ENCODE measurements around the gene HPS1.

HPS1 gene

GRCh38 chr10:98396096-98397063, 50.4 kb downstream of the HPS1 start:
- TF ChIP-seq ZFX (IDR thresholded peaks at IDR 0.05), result no peak
- no peak for TF ChIP-seq CTCF (conservative IDR thresholded peaks at IDR 0.05)
- H3K27ac ChIP-seq, result no peak overlapping the region

DNA sequence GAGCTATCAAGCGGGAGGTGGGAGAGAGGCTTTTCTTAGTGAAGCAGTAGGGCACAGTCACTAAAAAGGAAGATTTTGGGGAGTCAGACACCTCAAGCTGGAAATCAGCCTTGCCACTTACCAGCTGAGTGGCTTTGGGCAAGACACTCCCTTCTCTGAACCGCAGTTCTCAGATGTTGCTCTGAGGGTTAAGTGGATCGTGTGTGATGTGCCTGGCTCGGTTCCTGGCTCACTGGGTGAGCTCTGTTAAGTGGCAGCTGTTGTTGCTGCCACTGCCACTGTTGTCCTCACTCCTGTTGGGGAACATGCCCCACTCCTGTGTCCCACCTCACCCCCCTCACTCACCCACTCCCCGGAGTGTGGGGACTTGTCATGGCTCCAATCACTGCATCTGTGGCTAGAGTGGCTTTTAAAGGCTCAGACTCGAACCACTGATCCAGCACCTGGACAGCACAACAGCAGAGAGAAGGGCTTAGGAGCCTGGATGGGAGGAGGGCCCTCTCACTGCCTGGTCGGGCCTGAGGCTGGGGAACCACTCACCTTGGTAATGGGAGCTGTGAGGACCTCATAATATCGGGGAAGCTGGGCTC, 51.8 kb downstream of the HPS1 start:
- no peak overlapping the region for H3K27ac ChIP-seq
- TF ChIP-seq ZFX (IDR thresholded peaks at IDR 0.05), result no peak
- no peak for TF ChIP-seq CTCF (conservative IDR thresholded peaks at IDR 0.05)

DNA sequence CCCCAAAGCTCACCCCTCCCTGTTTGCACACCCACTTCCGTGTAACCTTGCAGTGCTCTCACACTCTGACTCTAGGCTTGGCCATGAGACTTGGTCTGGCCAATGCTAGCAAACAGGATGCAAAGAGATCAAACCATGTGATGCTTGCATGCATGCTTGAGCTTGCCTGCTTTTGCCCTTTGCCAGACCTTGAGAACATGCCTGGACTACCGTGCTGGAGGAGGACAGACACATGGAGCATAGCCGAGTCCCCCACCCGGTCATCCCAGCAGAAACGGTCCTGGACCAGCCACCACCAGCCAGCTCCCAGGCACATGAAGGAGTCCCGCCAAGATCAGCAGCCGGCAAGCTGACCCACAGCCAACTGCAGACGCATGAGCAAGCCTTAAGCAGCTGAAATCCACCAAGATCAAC, 55.1 kb downstream of the HPS1 start:
- H3K27ac ChIP-seq, result no peak overlapping the region
- TF ChIP-seq CTCF (conservative IDR thresholded peaks at IDR 0.05) (no peak), ZFX (IDR thresholded peaks at IDR 0.05) (no peak)

DNA sequence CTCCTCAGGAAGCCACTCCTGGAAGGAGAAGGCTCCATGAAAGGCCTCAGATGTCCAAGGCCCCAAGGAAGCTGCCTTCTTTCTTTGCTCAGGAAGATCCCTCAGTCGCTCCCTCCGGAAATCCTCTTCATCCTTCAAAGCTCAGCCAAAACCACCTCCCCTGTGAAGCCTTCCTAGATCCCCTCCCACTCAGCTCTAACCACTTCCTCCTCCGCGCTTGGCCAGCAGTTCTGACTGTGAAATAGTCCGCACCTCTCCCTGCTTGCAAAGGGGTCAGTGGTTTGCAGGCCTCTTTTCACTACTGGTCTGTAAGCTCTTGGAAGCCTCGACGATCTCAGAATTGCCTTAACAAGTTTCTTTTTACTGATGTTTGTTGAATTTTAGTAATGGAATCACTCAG, 55.7 kb downstream of the HPS1 start:
- no peak overlapping the region for H3K27ac ChIP-seq
- TF ChIP-seq ZFX (IDR thresholded peaks at IDR 0.05), result no peak
- no peak for TF ChIP-seq CTCF (conservative IDR thresholded peaks at IDR 0.05)

DNA sequence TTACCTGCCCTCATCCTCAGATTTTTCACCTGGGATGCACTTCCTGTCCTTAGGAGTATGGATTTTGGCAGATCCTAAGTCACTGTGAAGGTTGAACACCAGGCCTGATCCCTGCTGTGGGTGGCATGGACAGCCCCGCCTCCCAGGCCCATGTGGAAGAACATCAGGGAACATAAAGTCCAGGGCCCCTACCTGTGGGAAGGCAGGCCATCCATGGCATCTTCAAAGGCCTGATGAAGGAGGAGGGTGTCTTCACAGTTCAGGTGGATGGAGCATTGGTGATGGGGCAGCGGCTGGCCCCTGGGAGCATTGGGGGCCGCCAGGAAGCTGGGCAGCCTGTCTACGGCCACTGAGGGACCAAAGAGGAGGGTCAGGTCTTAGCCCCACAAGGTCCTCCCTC, 56.3 kb downstream of the HPS1 start:
- no peak overlapping the region for H3K27ac ChIP-seq
- TF ChIP-seq CTCF (conservative IDR thresholded peaks at IDR 0.05), result no peak
- no peak for TF ChIP-seq ZFX (IDR thresholded peaks at IDR 0.05)

DNA sequence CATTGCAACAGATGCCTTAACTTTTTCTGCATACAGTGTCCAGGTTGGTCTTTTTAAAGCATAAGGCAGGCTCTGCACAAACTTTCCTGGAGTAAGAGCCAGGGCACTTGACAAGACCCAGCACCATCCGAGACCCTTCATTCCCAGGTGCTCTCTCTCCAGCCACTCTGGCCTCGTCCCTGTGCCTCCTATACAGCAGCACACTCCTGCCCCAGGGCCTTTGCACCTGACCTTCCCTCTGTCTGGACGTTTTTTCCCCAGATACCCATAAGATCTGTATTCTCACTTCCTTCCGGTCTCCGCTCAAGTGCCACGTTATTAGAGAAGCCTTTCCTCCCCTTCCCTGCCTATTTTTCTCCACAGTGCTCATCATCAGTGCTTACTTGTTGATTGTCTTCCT, 57.3 kb downstream of the HPS1 start:
- TF ChIP-seq ZFX (IDR thresholded peaks at IDR 0.05) (no peak), CTCF (conservative IDR thresholded peaks at IDR 0.05) (no peak)
- no peak overlapping the region for H3K27ac ChIP-seq

- H3K27ac ChIP-seq, result no peak overlapping the region
- TF ChIP-seq CTCF (conservative IDR thresholded peaks at IDR 0.05) (no peak), ZFX (IDR thresholded peaks at IDR 0.05) (no peak)
Observed at GRCh38 chr10:98388101-98388655, 58.6 kb downstream of the HPS1 start.

Measured in C4-2B (cell line).